CD1c-positive myeloid dendritic cell (primary cell): ENCODE results near the gene KLHL1.

ENCODE experiments used
- DNase-seq: peaks from one replicate; pipeline ENCODE4 v3.0.0-alpha.2; 2016; ENCODE audit errors: extremely low spot score

KLHL1 gene

GRCh38 chr13:69683921-69684686, 424.1 kb downstream of the KLHL1 start:
- DNase-seq = no peak

GRCh38 chr13:69681722-69682121, 426.5 kb downstream of the KLHL1 start:
- DNase-seq = no peak

- no peak for DNase-seq
These were observed 430.9 kb downstream of the KLHL1 start for GRCh38 chr13:69677343-69677742.

GRCh38 chr13:69676286-69676685, 432.0 kb downstream of the KLHL1 start:
- DNase-seq = no peak

GRCh38 chr13:69660155-69660554, 448.1 kb downstream of the KLHL1 start:
- no peak for DNase-seq

- DNase-seq = no peak
These were observed 450.6 kb downstream of the KLHL1 start for GRCh38 chr13:69657676-69658075.

DNA sequence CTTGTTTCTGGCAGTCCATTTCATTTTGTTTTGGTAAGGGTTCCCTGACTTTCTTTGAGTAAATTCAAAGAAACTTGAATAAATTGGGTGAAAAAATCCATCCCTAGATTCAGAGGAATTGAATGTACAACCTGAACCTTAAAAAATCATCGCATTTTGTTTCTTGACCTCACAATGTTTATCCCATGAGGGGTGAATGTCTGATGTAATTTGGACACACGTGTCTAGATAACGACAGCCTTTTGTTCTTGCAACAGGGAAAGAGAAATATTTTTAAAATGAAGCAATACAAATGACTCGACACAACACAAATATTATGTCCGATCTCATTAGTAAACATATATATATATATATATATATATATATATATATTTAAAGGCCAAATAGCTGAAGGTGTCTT, 453.9 kb downstream of the KLHL1 start:
- DNase-seq = no peak
